ENCODE measurements around the gene SYTL3. TPM values are rescaled to one million over a fixed set of nuclear protein-coding genes. Genes with fewer than 3 reads are reported as not detected.

SYTL3 gene
- total RNA-seq, 3 donors from 2014 or later (not counting 1 experiment from before 2014, with no cell fraction given) = 84.1 to 143 (median 89.0) TPM

GRCh38 chr6:158807515-158808441 is 157.9 kb downstream of the SYTL3 start:
- WGBS (ENCODE audit: insufficient coverage) = 44% methylated on average over 7 of the region's 8 CpGs
- Mint-ChIP-seq H3K36me3 (no peaks in the 10 kb centered on the region), H3K4me3 (peak overlapping the region; percentile 29), H3K4me1 (peaks cover 85 to 88% of the 10 kb centered on the region in 2 donors), H3K27ac (peak overlapping the region; percentile 63 to 80), H3K27me3 (ENCODE audit: low read depth in 2 of 2) (no peaks in the 10 kb centered on the region), H3K9me3 (no peaks in the 10 kb centered on the region)
- H3K27ac ChIP-seq (ENCODE audit: low read length) = peak overlapping the region; percentile 66
- H3K27me3 ChIP-seq (ENCODE audit: control insufficient read depth, insufficient read depth, low read length) = no peaks in the 10 kb centered on the region
- intact Hi-C loops (cut with micrococcal nuclease) = no loop called here
- peaks cover 14% of the 10 kb centered on the region for H3K36me3 ChIP-seq (ENCODE audit: control insufficient read depth, insufficient read depth, low read length)
- peaks cover 58% of the 10 kb centered on the region for H3K4me1 ChIP-seq (ENCODE audit: control insufficient read depth, insufficient read depth, low read length)
- DNase-seq (no peak), ATAC-seq (peak; percentile 50 to 56 (median 53))
- TF ChIP-seq CTCF (IDR thresholded peaks at IDR 0.05) = no peak
- no peaks in the 10 kb centered on the region for H3K9me3 ChIP-seq (ENCODE audit: control insufficient read depth, insufficient read depth, low read length)
- H3K4me3 ChIP-seq (ENCODE audit: low read length) = no peak overlapping the region

- Histone ChIP-seq H3K36me3 (ENCODE audit: control insufficient read depth, insufficient read depth, low read length) (peaks cover 16% of the 10 kb centered on the region), H3K27me3 (ENCODE audit: control insufficient read depth, insufficient read depth, low read length) (no peaks in the 10 kb centered on the region), H3K27ac (ENCODE audit: low read length) (peak overlapping the region; percentile 66), H3K4me3 (ENCODE audit: low read length) (no peak overlapping the region), H3K9me3 (ENCODE audit: control insufficient read depth, insufficient read depth, low read length) (no peaks in the 10 kb centered on the region), H3K4me1 (ENCODE audit: control insufficient read depth, insufficient read depth, low read length) (peaks cover 62% of the 10 kb centered on the region)
- ATAC-seq (no peak), DNase-seq (no peak)
- intact Hi-C loops (cut with micrococcal nuclease) = no loop called here
- Mint-ChIP-seq H3K4me3 (no peak overlapping the region), H3K27me3 (ENCODE audit: low read depth in 2 of 2) (no peaks in the 10 kb centered on the region), H3K9me3 (no peaks in the 10 kb centered on the region), H3K36me3 (no peaks in the 10 kb centered on the region), H3K4me1 (peaks cover 86 to 90% of the 10 kb centered on the region in 2 donors), H3K27ac (no peak overlapping the region)
- 92% methylated on average over 5 of the region's 6 CpGs for WGBS (ENCODE audit: insufficient coverage)
- TF ChIP-seq CTCF (IDR thresholded peaks at IDR 0.05) = no peak
Observed at GRCh38 chr6:158808442-158808833, 158.6 kb downstream of the SYTL3 start.

GRCh38 chr6:158808941-158809678 is 159.3 kb downstream of the SYTL3 start:
- H3K9me3 ChIP-seq (ENCODE audit: control insufficient read depth, insufficient read depth, low read length) = no peaks in the 10 kb centered on the region
- H3K27me3 ChIP-seq (ENCODE audit: control insufficient read depth, insufficient read depth, low read length) = no peaks in the 10 kb centered on the region
- peak overlapping the region; percentile 66 for H3K27ac ChIP-seq (ENCODE audit: low read length)
- no peaks in the 10 kb centered on the region for H3K27me3 Mint-ChIP-seq (ENCODE audit: low read depth in 2 of 2)
- peak in 1 of 3 donors; percentile 36 for ATAC-seq
- 55% methylated on average over 8 of the region's 8 CpGs for WGBS (ENCODE audit: insufficient coverage)
- H3K9me3 Mint-ChIP-seq = no peaks in the 10 kb centered on the region
- peak overlapping the region; percentile 35 for H3K4me3 Mint-ChIP-seq
- no peaks in the 10 kb centered on the region for H3K36me3 Mint-ChIP-seq
- DNase-seq = peak in 1 of 2 donors; percentile 67
- H3K36me3 ChIP-seq (ENCODE audit: control insufficient read depth, insufficient read depth, low read length) = peaks cover 21% of the 10 kb centered on the region
- TF ChIP-seq CTCF (IDR thresholded peaks at IDR 0.05) = no peak
- peaks cover 64% of the 10 kb centered on the region for H3K4me1 ChIP-seq (ENCODE audit: control insufficient read depth, insufficient read depth, low read length)
- intact Hi-C loops (cut with micrococcal nuclease) = no loop called here
- H3K4me1 Mint-ChIP-seq = peaks cover 86 to 90% of the 10 kb centered on the region in 2 donors
- H3K4me3 ChIP-seq (ENCODE audit: low read length) = no peak overlapping the region
- no peak overlapping the region for H3K27ac Mint-ChIP-seq
